Endothelial cell of umbilical vein (primary cell): ENCODE measurements around the gene ZNF776. TPM values are rescaled to one million over a fixed set of nuclear protein-coding genes. Genes with fewer than 3 reads are reported as not detected.

Experiments used
- BruUV-seq: library from RNA; stranded (reverse); fragments of 400-500 nt; replicated peaks from 2 replicates; lab custom pipeline; 2021; lab: Mats Ljungman, UMichigan
- CTCF ChIA-PET: fragments of 300-600, 350-600 bp; sonication (Branson Sonifier 250); formaldehyde crosslinking; loops from one replicate; lab custom pipeline; 2021; ENCODE audit warnings: antibody characterized with exemption, inconsistent platforms; lab: Charles Lee
- POLR2A ChIA-PET: fragments of 300-600, 350-600 bp; sonication (Branson Sonifier 250); formaldehyde crosslinking; loops from one replicate; lab custom pipeline; 2021; ENCODE audit warnings: antibody characterized with exemption, inconsistent platforms; lab: Charles Lee
- DNase-seq: peaks from one replicate; pipeline ENCODE4 v3.0.0-alpha.2; 2011; ENCODE audit warnings: low read depth, low spot score
- FAIRE-seq: peaks from 2 replicates; lab custom pipeline; 2011; peaks lifted over from hg19 to GRCh38; lab: Jason Lieb, UNC
- H2AFZ ChIP-seq: 2 replicates; pipeline ENCODE4 v1.6.0; 2012; ENCODE audit warnings: low read depth, low read length, control low read depth, inconsistent platforms
- H3K27ac ChIP-seq: 2 replicates; pipeline ENCODE4 v1.5.1; 2011; ENCODE audit warnings: low read depth, mild to moderate bottlenecking, control low read depth, low read length, moderate library complexity; ENCODE audit not compliant: insufficient read depth
- H3K27me3 ChIP-seq, 2 experiments: 2 replicates each; pipeline versions ENCODE4 v1.6.0 to v1.6.1; 2011; ENCODE audit warnings: low read length in 2 of 2, mixed read lengths in 1 of 2; ENCODE audit not compliant: control insufficient read depth in 2 of 2, insufficient read depth in 2 of 2
- H3K36me3 ChIP-seq, 2 experiments: 2 replicates in 1 of 2; 3 replicates in 1 of 2; pipeline ENCODE4 v1.5.1; 2011; ENCODE audit warnings: low read length in 2 of 2, mild to moderate bottlenecking in 1 of 2, moderate library complexity in 1 of 2; ENCODE audit not compliant: control insufficient read depth in 2 of 2, insufficient read depth in 2 of 2; ENCODE audit errors: extremely low read depth in 1 of 2
- H3K4me1 ChIP-seq: 3 replicates; pipeline ENCODE4 v1.5.1; 2011; ENCODE audit warnings: mild to moderate bottlenecking, low read length; ENCODE audit not compliant: control insufficient read depth, insufficient read depth; ENCODE audit errors: extremely low read depth
- H3K4me2 ChIP-seq: 2 replicates; pipeline ENCODE4 v1.6.1; 2011; ENCODE audit warnings: low read length, control low read depth, mixed read lengths; ENCODE audit not compliant: insufficient read depth
- H3K4me3 ChIP-seq, 3 experiments: fragments of 200-600 bp in 1 of 3; sonication (generic), shearing (Covaris generic) in 1 of 3; replicated peaks in 1 of 3; 2 replicates each; pipeline ENCODE4 v1.5.1; 2011 to 2016; ENCODE audit warnings: control low read depth in 3 of 3, low read length in 3 of 3, mild to moderate bottlenecking in 2 of 3, inconsistent platforms in 1 of 3, low read depth in 1 of 3, moderate library complexity in 1 of 3; ENCODE audit not compliant: insufficient read depth in 1 of 3
- H3K79me2 ChIP-seq: 2 replicates; pipeline ENCODE4 v1.6.0; 2012; ENCODE audit warnings: low read length, inconsistent platforms; ENCODE audit not compliant: control insufficient read depth, insufficient read depth
- H3K9ac ChIP-seq: replicated peaks from 2 replicates; pipeline ENCODE3; 2011; ENCODE audit warnings: low read length, control low read depth; ENCODE audit not compliant: insufficient read depth; ENCODE audit errors: extremely low read depth
- H3K9me1 ChIP-seq: replicated peaks from 3 replicates; pipeline ENCODE4 v1.6.0; 2011; ENCODE audit warnings: mild to moderate bottlenecking, low read length; ENCODE audit not compliant: control insufficient read depth, insufficient read depth; ENCODE audit errors: extremely low read depth
- H3K9me3 ChIP-seq: replicated peaks from 2 replicates; pipeline ENCODE4 v1.5.1; 2012; ENCODE audit warnings: low read length, inconsistent platforms; ENCODE audit not compliant: control insufficient read depth, insufficient read depth
- H4K20me1 ChIP-seq: replicated peaks from 2 replicates; pipeline ENCODE3; 2011; ENCODE audit warnings: mild to moderate bottlenecking, low read length; ENCODE audit not compliant: control insufficient read depth, insufficient read depth; ENCODE audit errors: extremely low read depth
- CTCF ChIP-seq, 2 donors: IDR thresholded peaks; 1 replicate in 1 of 2; 2 replicates in 1 of 2; pipeline ENCODE4 v1.5.1; 2011; ENCODE audit warnings: low read length in 2 of 2, mild to moderate bottlenecking in 2 of 2, moderate library complexity in 2 of 2, control low read depth in 1 of 2, inconsistent platforms in 1 of 2, low read depth in 1 of 2; ENCODE audit not compliant: insufficient read depth in 1 of 2; ENCODE audit errors: extremely low read depth in 1 of 2
- EZH2 ChIP-seq: IDR thresholded peaks from 2 replicates; pipeline ENCODE4 v1.6.1; 2012; ENCODE audit warnings: borderline replicate concordance, low read depth, mild to moderate bottlenecking, moderate library complexity, low read length, inconsistent platforms; ENCODE audit not compliant: severe bottlenecking
- FOS ChIP-seq: IDR thresholded peaks from 2 replicates; pipeline ENCODE4 v1.6.1; 2011; ENCODE audit warnings: mild to moderate bottlenecking, low read length, moderate library complexity, borderline replicate concordance; ENCODE audit not compliant: insufficient read depth
- GATA2 ChIP-seq: IDR thresholded peaks from 2 replicates; pipeline ENCODE4 v1.7.0; 2011; ENCODE audit warnings: low read depth, mild to moderate bottlenecking, moderate library complexity, mixed read lengths, low read length; ENCODE audit not compliant: insufficient read length, insufficient read depth
- JUN ChIP-seq: IDR thresholded peaks from 2 replicates; pipeline ENCODE4 v1.6.1; 2011; ENCODE audit warnings: borderline replicate concordance, low read depth; ENCODE audit not compliant: insufficient read length, insufficient read depth
- MAX ChIP-seq: IDR thresholded peaks from 2 replicates; pipeline ENCODE4 v1.6.1; 2011; ENCODE audit not compliant: insufficient read depth, insufficient read length
- MYC ChIP-seq: IDR thresholded peaks from one replicate; pipeline ENCODE4 v1.6.1; 2011; ENCODE audit warnings: mild to moderate bottlenecking, low read depth, low read length
- POLR2A ChIP-seq: IDR thresholded peaks from 2 replicates; pipeline ENCODE4 v1.6.1; 2012; ENCODE audit warnings: low read depth, mild to moderate bottlenecking, control low read depth, low read length
- POLR2AphosphoS5 ChIP-seq: IDR thresholded peaks from 2 replicates; pipeline ENCODE4 v1.6.1; 2012; ENCODE audit warnings: low read depth, mild to moderate bottlenecking, control low read depth, low read length, moderate library complexity; ENCODE audit not compliant: insufficient read depth
- dilution Hi-C: fragments of 300-500 bp; cut with MboI; formaldehyde crosslinking; loops from one replicate; pipeline ENCODE4 v1.15.0; 2019; ENCODE audit warnings: low sequenced_read_pairs; ENCODE audit not compliant: extremely low pct_ligation_motif_present
- intact Hi-C: fragments of 100-400 bp; cut with micrococcal nuclease; formaldehyde crosslinking; loops from one replicate; pipeline ENCODE4 v1.10.0; 2022
- polyA plus RNA-seq, 4 experiments: library from polyadenylated mRNA; depleted of rRNA in 3 of 4; stranded (reverse) in 3 of 4; unstranded in 1 of 4; fragments of >200 nt; gene quantifications; 2 replicates each; pipeline versions ENCODE4 v1.2.1 to v1.2.3, GENCODE V29; 2011 to 2012; ENCODE audit warnings: missing spikeins in 1 of 4
- total RNA-seq: library from RNA; stranded (reverse); gene quantifications from 2 replicates; pipeline ENCODE4 v1.2.3, GENCODE V29; 2021

The ZNF776 gene
- total and polyA plus RNA-seq, 2 donors (not counting 3 experiments of a cell fraction or from before 2014, with no cell fraction given): 5.7 to 12.1 TPM

- Histone ChIP-seq H3K9me1 (no peaks in the 10 kb centered on the region), H3K36me3 (peaks cover 9 to 28% of the 10 kb centered on the region in 2 experiments), H2AFZ (no peak overlapping the region), H4K20me1 (no peaks in the 10 kb centered on the region), H3K9ac (no peak overlapping the region), H3K79me2 (peaks cover 29% of the 10 kb centered on the region), H3K4me1 (peaks cover 3% of the 10 kb centered on the region), H3K9me3 (peaks cover 6% of the 10 kb centered on the region), H3K27ac (no peak overlapping the region), H3K27me3 (no peaks in the 10 kb centered on the region), H3K4me3 (peak overlapping the region in 1 of 3 experiments; percentile 70), H3K4me2 (peak overlapping the region; percentile 74)
- dilution Hi-C loops (no loop called here), intact Hi-C loops (no loop called here)
- TF ChIP-seq POLR2AphosphoS5: no peak
- TF ChIP-seq FOS: no peak
- no peak for TF ChIP-seq MYC
- TF ChIP-seq EZH2: no peak
- TF ChIP-seq CTCF (IDR thresholded peaks at IDR 0.05; ENCODE audit: extremely low read depth in 1 of 2, insufficient read depth in 1 of 2, low read depth in 1 of 2, low read length in 2 of 2): no peak
- TF ChIP-seq MAX: no peak
- TF ChIP-seq GATA2: no peak
- TF ChIP-seq JUN: no peak
- no peak for TF ChIP-seq POLR2A
- POLR2A ChIA-PET: interaction anchor here (0.6 kb wide), 1 partner anchor 18 kb away, joined by 4 read pairs; no protein-coding TSS in a partner anchor
- BruUV-seq: no TSS peak
- DNase-seq (no peak), FAIRE-seq (no peak)
- CTCF ChIA-PET: no interaction called here
Observed at GRCh38 chr19:57748029-57748428, 1.4 kb downstream of the ZNF776 start.
